ENCODE measurements around the gene DCUN1D4. TPM values are rescaled to one million over a fixed set of nuclear protein-coding genes. Genes with fewer than 3 reads are reported as not detected.

DCUN1D4 gene
- total RNA-seq, 4 donors from 2014 or later: 38.2 to 109 (median 88.1) TPM

GRCh38 chr4:51849430-51849829 lies 6.5 kb downstream of the DCUN1D4 start:
- intact Hi-C loops (cut with DNase I; ENCODE audit: low total_unique reads): no loop called here
- DNase-seq: no peak
- Histone ChIP-seq H3K4me1 (peaks cover 0 to 6% of the 10 kb centered on the region in 2 donors), H3K36me3 (no peaks in the 10 kb centered on the region), H3K27ac (no peak overlapping the region), H3K27me3 (no peaks in the 10 kb centered on the region), H3K4me3 (no peak overlapping the region), H3K9me3 (no peaks in the 10 kb centered on the region)
- TF ChIP-seq POLR2A (IDR thresholded peaks at IDR 0.05): no peak
- no peak for TF ChIP-seq CTCF (IDR thresholded peaks at IDR 0.05)

DNA sequence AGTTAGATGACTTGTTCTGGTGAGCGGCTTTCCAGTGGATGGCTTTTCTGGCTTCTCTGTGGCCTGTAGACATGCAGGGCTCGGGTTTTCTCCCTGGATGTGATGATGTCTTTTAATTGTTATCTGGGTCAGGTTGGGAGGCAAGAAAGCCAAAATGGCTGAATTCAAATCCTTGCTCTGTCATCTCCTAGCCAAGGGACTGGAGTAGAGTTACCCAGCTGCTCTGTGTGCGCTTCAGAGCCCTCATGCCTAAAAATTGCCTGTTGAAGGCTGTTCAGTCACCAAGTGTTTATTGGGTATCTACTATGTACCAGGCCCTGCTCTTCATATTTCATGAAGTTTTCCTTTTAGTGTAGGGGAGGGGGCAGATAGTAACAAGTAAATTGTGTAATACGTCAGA lies 7.3 kb downstream of the DCUN1D4 start:
- Histone ChIP-seq H3K27me3 (no peaks in the 10 kb centered on the region), H3K4me3 (no peak overlapping the region), H3K27ac (no peak overlapping the region), H3K4me1 (peaks cover 0 to 6% of the 10 kb centered on the region in 2 donors), H3K36me3 (no peaks in the 10 kb centered on the region), H3K9me3 (no peaks in the 10 kb centered on the region)
- no peak for DNase-seq
- intact Hi-C loops (cut with DNase I; ENCODE audit: low total_unique reads): no loop called here
- TF ChIP-seq POLR2A (IDR thresholded peaks at IDR 0.05): no peak
- TF ChIP-seq CTCF (IDR thresholded peaks at IDR 0.05): no peak

GRCh38 chr4:51851090-51851936 lies 8.4 kb downstream of the DCUN1D4 start:
- Histone ChIP-seq H3K9me3 (no peaks in the 10 kb centered on the region), H3K27ac (no peak overlapping the region), H3K27me3 (no peaks in the 10 kb centered on the region), H3K36me3 (no peaks in the 10 kb centered on the region), H3K4me3 (no peak overlapping the region), H3K4me1 (peaks cover 0 to 6% of the 10 kb centered on the region in 2 donors)
- TF ChIP-seq POLR2A (IDR thresholded peaks at IDR 0.05) (no peak), CTCF (IDR thresholded peaks at IDR 0.05) (no peak)
- DNase-seq: no peak
- intact Hi-C loops (cut with DNase I; ENCODE audit: low total_unique reads): no loop called here

GRCh38 chr4:51851937-51852290 lies 9.0 kb downstream of the DCUN1D4 start:
- Histone ChIP-seq H3K27ac (no peak overlapping the region), H3K36me3 (no peaks in the 10 kb centered on the region), H3K4me1 (peaks cover 0 to 6% of the 10 kb centered on the region in 2 donors), H3K4me3 (no peak overlapping the region), H3K9me3 (no peaks in the 10 kb centered on the region), H3K27me3 (no peaks in the 10 kb centered on the region)
- TF ChIP-seq CTCF (IDR thresholded peaks at IDR 0.05) (no peak), POLR2A (IDR thresholded peaks at IDR 0.05) (no peak)
- intact Hi-C loops (cut with DNase I; ENCODE audit: low total_unique reads): no loop called here
- DNase-seq: no peak

GRCh38 chr4:51853027-51853682 lies 10.2 kb downstream of the DCUN1D4 start:
- H3K9me3 ChIP-seq: no peaks in the 10 kb centered on the region
- no peak overlapping the region for H3K4me3 ChIP-seq
- no peaks in the 10 kb centered on the region for H3K36me3 ChIP-seq
- peak overlapping the region in 1 of 2 donors; percentile 9 for H3K27ac ChIP-seq
- peaks cover 0 to 6% of the 10 kb centered on the region in 2 donors for H3K4me1 ChIP-seq
- no peaks in the 10 kb centered on the region for H3K27me3 ChIP-seq
- intact Hi-C loops (cut with DNase I; ENCODE audit: low total_unique reads): no loop called here
- DNase-seq: no peak
- TF ChIP-seq CTCF (IDR thresholded peaks at IDR 0.05): no peak
- no peak for TF ChIP-seq POLR2A (IDR thresholded peaks at IDR 0.05)
